Measurements from ENCODE around the gene PTPRG.

Gene PTPRG

DNA sequence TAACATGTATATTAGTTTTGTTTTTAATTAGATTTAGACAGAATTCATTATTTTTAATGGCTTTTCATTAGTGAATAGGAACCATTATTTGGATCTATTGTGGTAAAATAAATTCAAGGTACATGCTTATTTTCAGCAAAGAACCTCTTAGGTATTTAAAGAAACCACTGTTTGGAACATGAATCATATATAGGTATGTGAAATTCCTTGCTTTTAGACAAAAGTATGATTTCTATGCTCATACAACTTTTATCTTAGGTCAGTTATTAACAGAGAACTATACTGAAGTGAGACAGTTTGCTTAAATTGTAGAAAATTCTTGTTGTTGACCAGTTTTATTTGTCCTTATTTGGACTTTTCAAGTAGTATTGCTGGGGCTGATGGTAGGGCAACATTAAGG lies 422.1 kb downstream of the PTPRG start:
- DNase-seq: no peak

DNA sequence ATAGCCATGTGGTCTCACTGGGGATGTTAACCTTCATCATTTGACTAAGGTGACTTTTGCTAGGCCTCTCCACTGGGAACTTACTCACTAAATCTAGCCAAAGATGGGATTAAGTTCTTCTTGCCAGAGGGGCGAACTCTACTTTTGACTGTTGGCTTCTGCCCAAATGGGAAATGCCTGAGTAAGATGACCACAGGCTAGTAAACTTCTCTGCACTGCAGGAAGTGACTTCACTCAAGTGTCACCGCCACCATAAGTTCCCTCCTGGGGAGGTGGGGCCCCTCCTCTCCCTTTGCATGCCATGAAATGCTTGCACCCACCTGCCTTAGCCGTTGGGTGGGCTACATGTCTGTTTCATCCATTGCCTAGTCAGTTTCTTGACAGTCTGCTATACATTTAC lies 423.6 kb downstream of the PTPRG start:
- no peak for DNase-seq

DNA sequence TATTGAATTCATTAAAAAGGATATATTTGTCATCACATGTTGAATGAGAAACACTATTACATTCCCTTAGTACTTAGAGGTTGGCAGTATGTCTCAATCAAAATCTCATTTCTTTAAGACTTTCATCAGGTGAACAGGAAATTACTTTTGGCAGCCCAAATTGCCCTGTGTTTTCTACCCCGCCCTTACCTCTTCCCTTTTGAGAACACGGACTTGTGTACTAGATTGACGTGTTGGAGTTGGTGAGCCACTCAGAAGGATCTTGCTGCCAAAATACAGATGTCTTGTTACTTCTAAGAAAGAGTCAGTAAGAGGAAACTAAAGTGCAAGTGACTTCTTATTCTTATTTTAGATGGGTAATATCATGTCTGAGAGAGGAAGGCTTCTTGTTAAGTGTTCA lies 425.1 kb downstream of the PTPRG start:
- DNase-seq: no peak

DNA sequence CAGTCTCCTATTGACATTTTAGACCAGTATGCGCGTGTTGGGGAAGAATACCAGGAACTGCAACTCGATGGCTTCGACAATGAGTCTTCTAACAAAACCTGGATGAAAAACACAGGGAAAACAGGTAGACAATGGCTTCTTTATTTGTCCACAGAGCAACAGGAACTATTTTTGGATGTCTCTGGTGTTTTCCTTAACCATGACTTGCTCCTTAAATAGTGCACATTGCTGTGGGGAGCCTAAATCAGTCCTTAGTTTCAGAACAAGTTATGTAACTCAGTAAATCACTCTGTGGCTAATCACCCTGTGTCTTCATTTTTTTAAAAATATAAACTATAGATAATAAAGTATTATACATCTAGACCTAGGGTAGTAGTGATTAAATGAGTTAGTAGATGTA lies 428.3 kb downstream of the PTPRG start:
- no peak for DNase-seq

DNA sequence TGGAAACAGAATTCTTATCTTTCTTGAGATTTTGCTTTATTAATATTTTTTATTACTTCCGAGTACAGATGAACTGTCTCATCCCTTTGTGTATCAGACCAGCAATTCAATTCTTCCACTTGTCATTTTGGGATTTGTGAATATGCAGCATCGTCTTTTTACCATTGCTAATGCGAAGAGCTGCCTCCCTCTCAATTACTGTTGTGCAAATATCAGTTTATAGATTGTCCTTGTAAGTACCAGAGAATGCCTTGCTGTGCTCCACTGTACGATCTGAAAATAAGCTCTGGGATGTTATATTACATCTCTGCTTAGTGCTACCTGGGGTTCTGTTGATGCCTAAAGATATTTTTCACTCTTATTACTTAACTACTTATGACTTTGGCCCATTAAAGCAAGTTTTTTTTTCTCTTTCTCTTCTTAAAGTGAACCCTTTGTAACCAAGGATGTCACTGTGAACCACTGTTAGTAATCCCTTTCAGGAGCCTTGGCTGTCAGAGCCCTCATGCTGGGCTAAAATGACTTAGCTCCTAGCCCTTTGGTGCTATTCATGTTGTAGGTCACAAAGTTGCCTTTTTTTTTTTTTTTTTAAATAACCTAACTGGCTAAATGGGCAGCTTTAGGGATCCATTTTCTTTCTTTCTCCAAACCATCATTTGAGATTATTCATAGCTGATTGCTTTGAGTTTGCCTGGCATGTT lies 429.1 kb downstream of the PTPRG start:
- no peak for DNase-seq

DNA sequence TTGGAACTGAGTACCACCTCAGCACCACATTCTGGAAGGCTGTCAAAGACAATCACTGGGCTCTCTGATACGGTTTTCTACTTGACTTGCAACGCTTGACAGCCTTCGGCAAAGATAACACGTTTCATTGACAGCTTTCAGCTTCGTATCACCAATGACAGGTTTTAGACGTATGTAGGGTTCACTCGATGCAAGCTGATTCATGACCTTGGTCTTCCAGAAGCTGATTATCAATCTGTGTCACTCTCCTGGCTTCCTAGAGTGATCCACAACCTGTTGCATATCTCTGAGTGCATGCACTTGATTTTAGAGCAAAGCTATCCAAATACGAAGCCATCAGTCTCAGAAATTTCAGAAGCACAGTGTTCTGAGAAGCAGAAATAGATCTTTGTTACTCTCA lies 430.3 kb downstream of the PTPRG start:
- peak; percentile 24 for DNase-seq

DNA sequence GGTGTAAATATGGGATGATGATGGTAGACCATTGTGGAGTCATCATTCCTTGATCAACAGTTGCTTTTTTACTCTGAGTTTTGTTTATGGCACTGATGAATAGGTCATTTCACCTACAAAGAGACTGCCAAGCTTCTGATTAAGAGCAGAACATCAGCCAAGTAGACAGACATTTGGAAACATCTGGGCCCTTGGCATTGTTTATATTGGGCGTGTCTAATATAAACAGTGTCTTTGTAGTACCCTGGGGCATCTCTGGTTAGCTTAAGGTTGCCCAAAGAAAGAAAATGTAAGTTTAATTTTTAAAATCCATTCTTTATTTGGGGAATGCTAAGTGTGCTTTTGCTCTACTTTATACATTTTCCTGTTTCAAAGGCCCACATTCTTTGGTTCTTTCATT lies 435.0 kb downstream of the PTPRG start:
- no peak for DNase-seq

DNA sequence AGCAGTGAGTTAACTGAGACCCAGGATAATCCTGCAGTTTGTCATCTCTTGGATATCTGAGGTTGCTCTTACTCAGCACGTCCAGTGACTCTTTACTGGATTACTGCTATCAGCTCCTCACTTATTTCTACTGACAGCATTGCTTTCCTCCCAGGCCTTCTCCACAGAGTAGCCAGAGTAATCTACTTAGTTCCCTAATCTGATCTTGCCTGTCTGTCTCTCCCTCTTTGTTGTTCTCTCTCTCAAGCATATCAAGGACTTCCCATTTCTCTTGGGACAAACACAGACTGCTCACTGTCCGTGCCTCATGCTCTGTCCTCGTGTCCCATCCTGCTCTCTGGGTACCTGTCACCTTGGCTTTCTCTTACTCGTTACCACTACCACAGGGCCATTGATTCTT lies 435.7 kb downstream of the PTPRG start:
- no peak for DNase-seq

DNA sequence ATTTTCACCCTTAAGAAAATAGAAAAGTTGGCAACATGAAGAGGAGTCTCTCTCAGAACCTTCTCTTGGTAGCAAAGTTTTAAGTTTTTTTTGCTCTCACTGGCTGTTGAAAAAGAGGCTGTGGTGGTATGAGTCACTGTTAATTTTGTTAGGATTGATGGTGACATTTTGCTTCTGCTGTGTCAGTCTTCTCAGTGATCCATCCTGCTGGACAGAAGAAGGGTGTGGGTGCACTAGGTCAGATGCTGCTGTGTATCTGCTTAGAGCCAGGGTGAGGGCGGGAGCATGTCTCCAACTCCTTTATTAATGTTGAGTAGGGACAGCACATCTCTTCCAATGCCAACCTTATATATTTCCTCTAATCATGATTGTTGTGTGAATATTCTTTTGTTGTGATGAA lies 442.5 kb downstream of the PTPRG start:
- no peak for DNase-seq

DNA sequence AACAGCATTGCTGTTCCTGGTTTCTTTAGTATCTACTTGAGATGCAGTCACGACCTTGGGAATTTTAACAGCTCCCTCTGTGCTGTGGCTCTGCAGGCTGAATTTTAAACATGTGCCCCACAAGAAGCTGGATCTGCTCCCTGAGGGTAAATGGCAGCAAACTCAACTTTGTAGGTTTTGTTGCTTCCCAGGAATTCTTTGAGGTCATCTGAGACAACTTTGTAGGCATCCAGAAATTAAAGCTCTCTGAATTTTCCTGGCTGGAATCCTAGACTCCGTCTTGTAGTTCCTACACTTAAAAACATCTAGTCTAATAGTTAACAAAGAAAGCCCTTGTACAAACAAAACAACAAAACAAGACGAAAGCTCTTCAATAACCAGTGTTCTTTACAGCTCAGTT lies 445.7 kb downstream of the PTPRG start:
- no peak for DNase-seq

DNA sequence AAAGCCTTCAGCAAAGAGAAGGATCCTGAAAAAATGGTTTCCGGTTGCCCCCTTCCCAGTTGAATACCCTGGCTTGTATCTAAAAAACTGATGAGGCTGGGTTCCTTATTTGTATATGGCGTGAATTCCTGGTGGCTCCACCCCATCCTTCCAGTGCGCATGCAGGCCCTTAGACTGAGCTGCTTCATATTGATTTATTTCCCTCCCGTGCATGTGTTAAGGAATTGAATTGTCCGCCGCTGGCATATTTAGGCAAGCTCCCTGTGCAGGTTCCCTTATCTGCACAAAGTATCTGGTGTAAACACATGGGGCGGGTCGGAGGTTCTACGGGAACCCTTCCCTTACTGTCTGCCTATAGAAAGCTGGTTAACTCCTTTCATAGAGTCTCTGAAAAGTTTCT lies 449.6 kb downstream of the PTPRG start:
- no peak for DNase-seq

DNA sequence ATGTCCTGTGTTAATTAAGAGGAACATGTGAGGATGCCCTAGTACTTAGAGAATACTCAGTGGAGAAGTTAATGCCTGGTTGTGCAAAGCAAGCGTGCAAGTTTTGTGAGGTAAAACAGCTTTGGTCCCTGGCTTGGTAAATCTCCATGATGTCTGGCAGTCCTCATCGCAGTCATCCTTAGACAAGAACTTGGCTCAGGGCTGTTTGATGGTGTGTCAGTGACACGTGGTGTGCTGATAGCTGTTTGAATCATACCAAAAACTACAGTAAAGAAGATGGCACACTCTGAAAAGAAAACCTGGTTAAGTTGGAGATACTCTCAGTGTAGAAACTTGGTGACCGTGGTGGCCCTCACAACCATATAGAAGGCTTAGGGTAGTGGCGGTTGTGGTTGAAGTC lies 450.3 kb downstream of the PTPRG start:
- no peak for DNase-seq

DNA sequence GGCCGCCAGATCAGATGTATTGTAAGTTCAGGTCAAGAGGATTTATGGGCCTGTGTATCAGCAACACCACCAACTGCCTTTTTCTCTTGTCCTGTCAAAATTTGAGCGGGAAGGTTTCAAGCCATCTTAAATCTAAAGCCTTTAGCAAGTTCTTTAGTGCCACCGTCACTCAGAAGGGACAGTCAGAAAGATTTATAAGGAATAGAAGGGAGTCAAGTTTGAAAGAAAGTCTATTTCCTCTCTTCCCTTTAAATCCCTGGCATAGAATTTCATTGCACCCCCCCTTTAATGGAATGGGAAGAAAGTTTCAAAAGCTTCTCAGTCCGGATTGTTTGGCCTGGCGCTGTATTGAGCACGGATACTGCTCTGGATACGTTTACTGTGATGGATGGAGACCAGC lies 452.6 kb downstream of the PTPRG start:
- DNase-seq: no peak

DNA sequence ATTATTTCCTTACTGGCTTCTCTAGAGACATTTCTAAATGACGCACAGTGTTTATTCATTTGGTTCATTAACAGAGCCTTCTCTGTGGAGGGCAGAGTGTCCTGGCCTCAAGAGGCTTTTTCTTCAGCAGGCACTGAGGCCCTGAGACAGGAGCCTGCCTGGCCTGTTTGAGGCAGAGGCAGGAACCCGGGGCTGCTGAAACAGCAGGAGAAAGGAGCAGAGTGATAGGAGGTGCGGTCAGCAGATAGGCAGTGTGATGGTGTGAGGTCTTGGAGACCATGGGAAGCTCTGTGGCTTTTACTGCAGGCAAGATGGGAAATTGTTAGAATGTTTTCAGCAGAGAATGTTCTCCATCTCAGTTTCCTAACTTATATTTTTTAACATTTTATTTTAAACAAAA lies 453.7 kb downstream of the PTPRG start:
- no peak for DNase-seq

DNA sequence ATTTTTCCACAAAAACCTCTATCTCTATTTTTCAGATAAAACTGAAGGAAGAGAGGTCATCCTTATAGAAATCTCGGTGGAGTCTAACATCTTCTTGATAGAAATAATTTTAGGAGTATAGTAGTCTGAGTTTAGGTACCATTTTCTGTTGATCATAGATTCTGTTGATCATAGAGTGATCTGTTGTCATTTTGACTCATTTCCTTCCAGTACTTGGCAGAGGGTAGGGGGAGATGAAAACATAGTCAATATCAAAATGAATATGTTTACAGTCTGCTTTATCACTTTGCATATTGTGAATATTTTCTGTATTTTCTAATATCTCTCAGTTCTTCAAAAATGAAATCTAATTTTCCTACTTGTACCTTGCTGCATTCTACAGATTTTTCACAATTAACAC lies 458.5 kb downstream of the PTPRG start:
- DNase-seq: no peak

DNA sequence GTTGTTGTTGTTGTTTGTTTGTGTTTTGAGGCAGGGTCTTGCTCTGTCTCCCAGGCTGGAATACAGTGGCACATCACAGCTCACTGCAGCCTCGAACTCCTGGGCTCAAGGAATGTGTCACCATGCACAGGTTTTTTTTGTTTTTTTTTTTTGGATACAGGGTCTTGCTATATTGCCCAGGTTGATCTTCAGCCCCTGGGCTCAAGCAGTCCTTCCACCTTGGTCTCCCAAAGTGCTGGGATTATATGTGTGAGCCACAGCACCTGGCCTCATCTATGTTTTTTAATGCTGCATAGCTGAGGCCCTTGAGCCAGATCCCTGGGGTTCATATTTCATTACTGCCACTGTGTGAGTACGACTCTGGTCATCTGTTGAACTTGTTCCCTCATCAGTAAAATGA lies 459.3 kb downstream of the PTPRG start:
- DNase-seq: no peak

DNA sequence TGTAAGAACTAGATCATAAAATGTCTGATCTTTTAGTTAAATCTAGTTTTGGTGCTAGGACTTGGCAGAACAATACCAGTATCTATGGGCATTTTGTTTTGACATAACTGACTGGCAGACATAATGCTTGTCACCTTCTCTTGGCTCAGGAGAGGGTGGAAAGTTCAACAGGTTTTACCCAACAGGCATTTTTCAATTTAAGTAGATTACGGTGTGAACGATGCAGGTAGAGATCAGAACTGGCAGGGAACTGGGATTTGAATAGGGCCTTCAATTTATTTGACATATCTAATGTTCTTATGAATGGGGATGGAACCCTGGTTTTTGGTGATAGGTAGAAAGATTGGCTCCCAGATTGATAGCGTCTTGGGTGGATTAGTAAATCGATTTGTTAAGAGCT lies 460.9 kb downstream of the PTPRG start:
- DNase-seq: no peak

DNA sequence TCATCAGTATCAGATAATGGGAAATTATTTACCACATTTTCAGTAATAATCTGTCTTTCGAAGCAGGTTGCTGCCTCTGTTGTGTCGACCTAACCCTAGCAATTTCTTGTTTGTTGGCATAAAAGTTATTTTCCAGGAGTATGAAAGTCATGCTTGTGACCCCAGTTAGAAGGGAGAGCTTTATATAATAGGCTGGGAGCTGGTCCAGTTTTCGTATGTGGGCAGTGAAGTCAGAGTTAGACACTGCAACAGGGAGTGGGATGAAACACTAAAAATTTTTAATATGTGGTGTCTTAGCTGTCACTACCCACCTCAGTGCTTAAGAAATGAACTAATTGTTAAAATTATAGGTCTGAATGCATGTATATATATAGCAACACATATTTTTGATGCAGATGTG lies 463.5 kb downstream of the PTPRG start:
- no peak for DNase-seq

DNA sequence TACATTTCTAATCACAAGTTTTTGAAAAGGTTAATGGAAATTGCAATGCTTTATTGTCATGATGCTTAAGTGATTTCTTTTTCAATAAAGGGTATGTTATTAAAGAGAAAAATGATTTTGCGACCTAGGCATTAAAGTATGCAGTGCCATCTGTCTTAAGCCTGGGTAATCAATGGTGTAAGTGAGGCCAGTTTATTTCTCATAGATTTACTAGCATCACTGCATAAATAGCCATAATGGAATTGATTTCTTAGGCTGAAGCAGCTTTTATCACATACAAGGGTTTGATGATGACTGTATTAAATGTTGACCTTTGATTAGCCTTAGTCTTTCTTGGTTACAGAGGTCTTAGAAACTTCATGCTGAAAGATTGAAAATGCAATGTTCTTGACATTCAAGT lies 464.5 kb downstream of the PTPRG start:
- DNase-seq: no peak

DNA sequence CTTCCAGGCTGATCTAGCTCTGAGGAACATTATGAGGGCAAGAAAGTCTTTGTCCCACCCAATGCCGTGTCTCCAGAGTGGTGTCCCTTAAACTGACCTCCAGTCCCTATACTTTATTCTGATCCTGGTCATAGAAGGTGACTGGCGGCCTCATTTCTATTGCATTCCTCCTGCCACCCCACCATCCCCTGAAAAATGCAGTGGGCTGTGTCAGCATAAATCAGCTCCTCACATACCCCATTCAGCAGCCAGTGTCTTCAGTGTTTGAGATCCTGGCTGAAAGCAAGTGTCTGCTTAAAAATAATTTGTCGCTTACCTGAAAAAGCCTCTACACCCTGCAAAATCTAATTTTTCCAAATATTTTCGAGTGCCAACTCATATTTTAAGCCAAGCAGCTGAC lies 465.9 kb downstream of the PTPRG start:
- no peak for DNase-seq

DNA sequence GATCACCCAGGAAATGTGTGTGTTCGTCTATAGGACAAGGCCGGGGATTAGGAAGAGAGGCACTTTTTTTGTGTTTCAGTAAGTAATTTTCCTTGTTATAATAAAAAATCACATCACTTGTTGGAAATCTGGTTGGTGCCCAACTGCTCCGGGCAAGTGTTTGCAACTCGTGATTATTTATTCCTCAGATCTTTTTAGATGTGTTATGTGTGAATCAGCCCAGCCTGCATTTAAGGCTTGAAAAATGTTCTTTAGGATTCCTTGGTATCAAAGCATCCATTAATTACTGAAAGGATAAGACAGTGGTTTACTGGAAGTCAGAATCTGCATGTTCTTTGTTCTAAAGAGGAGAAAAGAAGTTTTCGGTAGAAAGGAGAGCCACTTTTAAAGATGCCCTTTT lies 466.4 kb downstream of the PTPRG start:
- no peak for DNase-seq

DNA sequence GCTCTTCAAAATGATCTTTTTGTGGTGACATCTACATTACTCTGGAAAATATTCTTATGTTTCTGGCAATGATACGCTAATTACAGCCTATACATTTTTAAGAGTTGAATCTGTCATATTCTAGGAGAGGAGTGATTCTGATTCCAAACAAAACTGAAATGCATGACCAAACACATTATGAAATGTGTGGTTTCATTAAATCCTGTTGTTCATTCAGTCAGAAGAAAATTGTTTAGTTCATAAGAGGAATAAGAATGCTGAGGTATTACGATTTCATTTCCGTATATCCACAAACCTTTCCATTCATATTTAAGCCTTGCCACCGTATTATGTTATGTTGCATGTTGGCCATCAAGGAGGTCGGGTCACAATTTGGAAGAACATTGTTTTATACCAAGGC lies 466.9 kb downstream of the PTPRG start:
- DNase-seq: no peak

DNA sequence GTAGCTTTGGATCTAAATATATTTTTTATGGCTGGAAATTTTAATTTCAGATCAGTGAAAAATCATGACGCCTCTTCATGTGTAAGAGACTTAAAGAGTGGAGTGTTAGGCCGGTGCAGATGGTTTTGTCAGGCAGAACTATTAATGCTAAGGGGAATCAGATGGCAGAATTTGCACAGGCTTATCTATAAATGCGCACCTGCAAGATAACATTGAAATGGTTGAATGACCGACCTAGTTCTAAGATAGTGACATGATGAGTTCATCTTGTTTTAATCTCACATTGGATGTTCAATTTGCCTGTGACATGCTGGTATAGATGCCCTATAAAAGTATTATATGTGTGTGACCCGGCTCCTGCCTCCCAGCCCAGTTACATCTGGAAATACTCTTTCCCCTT lies 471.4 kb downstream of the PTPRG start:
- no peak for DNase-seq

DNA sequence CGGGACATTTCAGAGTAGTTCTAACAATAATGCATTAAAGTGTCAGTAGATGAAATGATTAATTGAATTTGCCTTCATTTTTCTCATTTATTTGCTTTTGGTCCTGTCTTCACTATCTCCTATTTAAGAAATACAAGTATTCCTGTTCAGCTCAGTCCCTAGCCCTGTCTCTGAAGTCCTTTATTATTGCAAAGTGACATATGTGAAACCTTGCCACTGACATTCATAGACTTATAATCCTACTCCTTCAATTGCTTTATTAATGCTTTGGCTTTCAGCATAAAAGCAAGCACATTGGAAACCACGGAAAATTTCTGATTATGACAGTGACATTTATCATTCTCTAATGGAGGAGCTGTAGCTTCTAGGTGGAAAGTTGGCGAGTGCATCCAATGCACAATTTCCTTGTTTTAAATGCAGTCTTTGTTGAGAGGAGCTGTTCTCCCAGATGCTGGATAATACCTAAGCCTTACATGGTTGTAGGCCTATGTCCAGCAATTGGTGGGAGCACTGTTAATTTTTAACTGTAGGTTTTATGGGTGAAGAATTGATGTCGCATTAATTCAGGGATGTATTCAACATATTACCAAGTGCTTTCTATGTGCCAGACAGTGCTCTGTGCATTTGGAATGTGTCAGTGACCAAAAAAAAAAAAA lies 474.2 kb downstream of the PTPRG start:
- DNase-seq: no peak

DNA sequence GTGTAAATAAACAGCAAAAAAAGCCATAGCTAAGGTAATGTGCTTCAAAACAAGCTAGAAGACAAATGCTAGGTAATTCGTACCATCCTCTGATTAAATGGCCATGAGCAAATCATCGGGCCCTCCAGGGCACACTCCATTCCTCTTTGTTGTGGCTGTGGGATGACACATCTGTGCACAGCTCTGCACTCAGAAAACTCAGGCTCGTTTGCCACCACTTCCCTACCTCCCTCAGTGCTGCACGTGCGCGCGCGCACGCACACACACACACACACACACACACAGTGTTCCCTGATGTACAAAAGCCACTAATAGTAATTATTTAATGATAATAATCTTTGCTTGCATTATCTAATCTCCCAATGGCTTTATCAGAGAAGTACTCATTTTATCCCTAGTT lies 475.4 kb downstream of the PTPRG start:
- no peak for DNase-seq

Data from NCI-H187 treated with DMSO at 0.1 percent for 48 hours (cell line).